HG03103 (cell line): ENCODE data around the gene RPL21.
"Not testable (repeated sequence)": the region's sequence is repeated elsewhere in the genome, so short reads cannot be mapped to it uniquely, and the experiment has no call there.

ENCODE experiments used
- ATAC-seq: cut with Tn5 transposase; IDR thresholded peaks from one replicate; pipeline ENCODE4 v1.9.1; 2021; ENCODE audit warnings: low read depth; ENCODE audit not compliant: unreplicated experiment

Gene RPL21

GRCh38 chr13:27251166-27252091 is at the start of gene RPL21:
TSS of gene RPL21 (plus strand) at chr13:27251558. CDS start at chr13:27253777, 2,219 bp downstream.
- ATAC-seq, result peak; percentile 86

GRCh38 chr13:27201661-27202060 is 49.7 kb upstream of the RPL21 start:
- ATAC-seq, result no peak

- no peak for ATAC-seq
Measured at GRCh38 chr13:27203186-27203585, 48.2 kb upstream of the RPL21 start.

GRCh38 chr13:27203854-27204253 is 47.5 kb upstream of the RPL21 start:
- ATAC-seq, result no peak

- ATAC-seq, result no peak
Measured at GRCh38 chr13:27208514-27208913, 42.8 kb upstream of the RPL21 start.

- no peak for ATAC-seq
Measured at GRCh38 chr13:27211271-27211670, 40.1 kb upstream of the RPL21 start.

GRCh38 chr13:27211771-27212364 is 39.5 kb upstream of the RPL21 start:
- ATAC-seq, result no peak

GRCh38 chr13:27213386-27213785 is 38.0 kb upstream of the RPL21 start:
- not testable (repeated sequence) for ATAC-seq

GRCh38 chr13:27217791-27218190 is 33.6 kb upstream of the RPL21 start:
- not testable (repeated sequence) for ATAC-seq

GRCh38 chr13:27218861-27219260 is 32.5 kb upstream of the RPL21 start:
- not testable (repeated sequence) for ATAC-seq

- ATAC-seq, result no peak
Measured at GRCh38 chr13:27219611-27220010, 31.7 kb upstream of the RPL21 start.

- ATAC-seq, result not testable (repeated sequence)
Measured at GRCh38 chr13:27222100-27222499, 29.3 kb upstream of the RPL21 start.

- no peak for ATAC-seq
Measured at GRCh38 chr13:27226991-27227390, 24.4 kb upstream of the RPL21 start.

- no peak for ATAC-seq
Measured at GRCh38 chr13:27228131-27228530, 23.2 kb upstream of the RPL21 start.

- no peak for ATAC-seq
Measured at GRCh38 chr13:27229642-27230041, 21.7 kb upstream of the RPL21 start.

GRCh38 chr13:27233964-27234363 is 17.4 kb upstream of the RPL21 start:
- no peak for ATAC-seq

- no peak for ATAC-seq
Measured at GRCh38 chr13:27236478-27236877, 14.9 kb upstream of the RPL21 start.

- ATAC-seq, result no peak
Measured at GRCh38 chr13:27242702-27243101, 8.7 kb upstream of the RPL21 start.

GRCh38 chr13:27245610-27246009 is 5.7 kb upstream of the RPL21 start:
- no peak for ATAC-seq

GRCh38 chr13:27250833-27251165 is 559 bp upstream of the RPL21 start:
- no peak for ATAC-seq

- ATAC-seq, result no peak
Measured at GRCh38 chr13:27252467-27252866, 1.1 kb downstream of the RPL21 start.

- ATAC-seq, result no peak
Measured at GRCh38 chr13:27257233-27257568, 5.8 kb downstream of the RPL21 start.
